GM18868 (cell line): ENCODE data around the gene ZNF331.

Experiments used
- ATAC-seq: cut with Tn5 transposase; IDR thresholded peaks from one replicate; pipeline ENCODE4 v1.9.1; 2021; ENCODE audit warnings: mild to moderate bottlenecking, moderate library complexity; ENCODE audit not compliant: unreplicated experiment

ZNF331 gene

DNA sequence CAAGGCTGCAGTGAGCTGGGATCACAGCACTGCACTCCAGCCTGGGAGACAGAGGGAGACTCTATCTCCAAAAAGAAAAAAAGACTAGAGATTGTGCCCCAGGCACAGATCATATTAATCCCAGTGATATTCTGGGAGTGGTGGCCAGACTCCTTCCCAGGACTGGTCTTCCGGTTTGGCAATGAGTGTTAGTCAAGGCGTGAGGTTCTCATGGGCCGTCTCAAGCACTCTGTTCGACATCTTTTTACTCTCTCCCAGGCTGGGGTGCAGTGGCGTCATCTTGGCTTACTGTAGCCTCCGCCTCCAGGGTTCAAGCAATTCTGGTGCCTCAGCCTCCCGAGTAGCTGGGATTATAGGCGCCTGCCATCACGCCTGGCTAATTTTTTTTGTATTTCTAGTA lies 88.5 kb downstream of the ZNF331 start:
- no peak for ATAC-seq

DNA sequence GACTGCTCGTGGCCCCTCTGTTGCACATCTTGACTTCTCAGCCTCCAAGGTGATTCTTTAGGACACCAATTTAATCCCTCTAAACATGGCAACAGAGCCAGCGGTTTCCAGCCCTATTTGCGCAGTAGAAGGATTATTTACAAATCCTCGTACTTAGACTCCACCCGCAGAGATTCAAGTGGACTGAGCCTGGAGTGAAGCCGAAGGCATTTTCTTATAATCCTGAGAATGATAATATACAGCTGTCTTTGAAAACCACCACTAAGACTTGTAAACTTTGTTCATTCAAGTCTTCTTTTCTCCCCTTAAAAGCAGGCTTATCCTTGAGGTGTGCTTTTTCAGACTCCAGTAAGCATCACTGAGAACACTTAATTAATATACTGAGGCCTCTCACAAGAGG lies 89.0 kb downstream of the ZNF331 start:
- no peak for ATAC-seq
